AG20443 (cell line): ENCODE measurements around the gene PPP1R3E.
A peak's percentile ranks its signal among the peaks of the same experiment; 100 is the strongest.
"Not testable (repeated sequence)": the region's sequence is repeated elsewhere in the genome, so short reads cannot be mapped to it uniquely, and the experiment has no call there.

Source experiments
- DNase-seq: peaks from one replicate; pipeline ENCODE4 v3.0.0; 2012; ENCODE audit warnings: low spot score, mixed read lengths

Gene PPP1R3E

GRCh38 chr14:23297611-23298277 lies 4.9 kb downstream of the PPP1R3E start:
- DNase-seq: no peak

- DNase-seq: no peak
These were observed 5.6 kb downstream of the PPP1R3E start for GRCh38 chr14:23297096-23297495.

GRCh38 chr14:23296012-23296777 lies 6.5 kb downstream of the PPP1R3E start:
- no peak for DNase-seq

- peak; percentile 38 for DNase-seq
These were observed 7.7 kb downstream of the PPP1R3E start for GRCh38 chr14:23294734-23295561.

- DNase-seq: no peak
These were observed 15.7 kb downstream of the PPP1R3E start for GRCh38 chr14:23286902-23287479.

- DNase-seq: peak; percentile 99
These were observed 16.4 kb downstream of the PPP1R3E start, which contains the start of gene HOMEZ for GRCh38 chr14:23286020-23286901. Gene HOMEZ (minus strand): TSS chr14:23286132. CDS start chr14:23285952, 180 bp downstream.

- DNase-seq: no peak
These were observed 17.1 kb downstream of the PPP1R3E start for GRCh38 chr14:23285530-23286019.

GRCh38 chr14:23284654-23285529 lies 17.8 kb downstream of the PPP1R3E start:
- peak; percentile 26 for DNase-seq

- DNase-seq: no peak
These were observed 21.4 kb downstream of the PPP1R3E start for GRCh38 chr14:23281247-23281646.

- DNase-seq: not testable (repeated sequence)
These were observed 24.7 kb downstream of the PPP1R3E start for GRCh38 chr14:23277928-23278327.

- DNase-seq: no peak
These were observed 25.5 kb downstream of the PPP1R3E start for GRCh38 chr14:23277189-23277588.

GRCh38 chr14:23275412-23275811 lies 27.2 kb downstream of the PPP1R3E start:
- no peak for DNase-seq

GRCh38 chr14:23269193-23269592 lies 33.5 kb downstream of the PPP1R3E start:
- DNase-seq: no peak

- DNase-seq: not testable (repeated sequence)
These were observed 41.8 kb downstream of the PPP1R3E start for GRCh38 chr14:23260849-23261248.

GRCh38 chr14:23259426-23259825 lies 43.2 kb downstream of the PPP1R3E start:
- no peak for DNase-seq

GRCh38 chr14:23258256-23258655 lies 44.4 kb downstream of the PPP1R3E start:
- DNase-seq: no peak

GRCh38 chr14:23252420-23253333 lies 50.0 kb downstream of the PPP1R3E start:
- no peak for DNase-seq

GRCh38 chr14:23252006-23252405 lies 50.7 kb downstream of the PPP1R3E start:
- no peak for DNase-seq

- no peak for DNase-seq
These were observed 52.8 kb downstream of the PPP1R3E start for GRCh38 chr14:23249824-23250223.
